Tibial artery (tissue), 4 donors: ENCODE data around the gene CD69.

Experiments used
- DNase-seq, 2 donors: peaks; one replicate each; pipeline ENCODE4 v3.0.0-alpha.2; 2019
- H3K27ac ChIP-seq, 2 donors: fragments of 200-600 bp; sonication (generic) in 1 of 2; 1 replicate in 1 of 2; 2 replicates in 1 of 2; pipeline ENCODE4 v1.5.1; 2018 to 2019; ENCODE audit warnings: mild to moderate bottlenecking in 1 of 2
- H3K27me3 ChIP-seq, 2 donors: fragments of 200-600 bp; sonication (generic) in 1 of 2; one replicate each; pipeline versions ENCODE4 v1.5.1 to v1.6.0; 2016 to 2019
- H3K36me3 ChIP-seq, 3 donors: fragments of 200-600 bp; sonication (generic) in 2 of 3; one replicate each; pipeline ENCODE4 v1.5.1; 2016 to 2019; ENCODE audit warnings: mild to moderate bottlenecking in 2 of 3
- H3K4me1 ChIP-seq, 4 donors: fragments of 200-600 bp; sonication (generic) in 2 of 4; 1 replicate in 3 of 4; 2 replicates in 1 of 4; pipeline ENCODE4 v1.5.1; 2016 to 2019
- H3K4me3 ChIP-seq, 2 donors: fragments of 200-600 bp; sonication (generic) in 1 of 2; 1 replicate in 1 of 2; 2 replicates in 1 of 2; pipeline ENCODE4 v1.5.1; 2018 to 2019; ENCODE audit warnings: mild to moderate bottlenecking in 2 of 2
- H3K9me3 ChIP-seq, 3 donors: fragments of 200-600 bp; sonication (generic) in 1 of 3; one replicate each; pipeline ENCODE4 v1.5.1; 2016 to 2019
- intact Hi-C: fragments of 100-400 bp; cut with DNase I; formaldehyde crosslinking; loops from one replicate; pipeline ENCODE4 v1.15.0; 2023; ENCODE audit warnings: low total_unique reads
- TF ChIP-seq, protein P1 (sequence below), 2 experiments: fragments of 200-600 bp in 1 of 2; fragments of 450-650 bp in 1 of 2; IDR thresholded peaks; one replicate each; pipeline ENCODE4 v1.5.1; 2017 to 2019; ENCODE audit warnings: antibody characterized with exemption in 2 of 2, mild to moderate bottlenecking in 1 of 2, moderate library complexity in 1 of 2

The CD69 gene

DNA sequence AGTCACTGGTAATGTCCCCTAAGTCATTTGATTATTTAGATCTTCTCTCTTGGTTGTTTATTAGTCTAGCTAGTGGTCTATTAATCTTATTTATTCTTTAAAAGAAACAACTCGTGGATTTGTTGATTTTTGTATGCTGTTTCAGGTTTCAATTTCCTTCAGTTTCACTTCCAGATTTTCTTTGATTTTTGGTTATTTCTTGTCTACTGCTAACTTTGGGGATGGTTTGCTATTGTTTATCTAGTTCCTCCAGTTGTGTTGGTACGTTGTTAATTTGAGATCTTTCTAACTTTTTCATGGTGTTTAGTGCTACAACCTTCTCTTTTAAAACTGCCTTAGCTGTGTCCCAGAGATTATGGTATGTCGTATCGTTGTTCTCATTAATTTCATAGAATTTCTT is 18.5 kb upstream of the CD69 start:
- H3K4me1 ChIP-seq: no peaks in the 10 kb centered on the region
- H3K27me3 ChIP-seq: no peaks in the 10 kb centered on the region
- H3K9me3 ChIP-seq: no peaks in the 10 kb centered on the region
- no peak overlapping the region for H3K4me3 ChIP-seq
- no peak for DNase-seq
- TF ChIP-seq, protein P1, sequence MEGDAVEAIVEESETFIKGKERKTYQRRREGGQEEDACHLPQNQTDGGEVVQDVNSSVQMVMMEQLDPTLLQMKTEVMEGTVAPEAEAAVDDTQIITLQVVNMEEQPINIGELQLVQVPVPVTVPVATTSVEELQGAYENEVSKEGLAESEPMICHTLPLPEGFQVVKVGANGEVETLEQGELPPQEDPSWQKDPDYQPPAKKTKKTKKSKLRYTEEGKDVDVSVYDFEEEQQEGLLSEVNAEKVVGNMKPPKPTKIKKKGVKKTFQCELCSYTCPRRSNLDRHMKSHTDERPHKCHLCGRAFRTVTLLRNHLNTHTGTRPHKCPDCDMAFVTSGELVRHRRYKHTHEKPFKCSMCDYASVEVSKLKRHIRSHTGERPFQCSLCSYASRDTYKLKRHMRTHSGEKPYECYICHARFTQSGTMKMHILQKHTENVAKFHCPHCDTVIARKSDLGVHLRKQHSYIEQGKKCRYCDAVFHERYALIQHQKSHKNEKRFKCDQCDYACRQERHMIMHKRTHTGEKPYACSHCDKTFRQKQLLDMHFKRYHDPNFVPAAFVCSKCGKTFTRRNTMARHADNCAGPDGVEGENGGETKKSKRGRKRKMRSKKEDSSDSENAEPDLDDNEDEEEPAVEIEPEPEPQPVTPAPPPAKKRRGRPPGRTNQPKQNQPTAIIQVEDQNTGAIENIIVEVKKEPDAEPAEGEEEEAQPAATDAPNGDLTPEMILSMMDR (IDR thresholded peaks at IDR 0.05): no peak
- no peaks in the 10 kb centered on the region for H3K36me3 ChIP-seq
- H3K27ac ChIP-seq: no peak overlapping the region
- intact Hi-C loops: no loop called here

DNA sequence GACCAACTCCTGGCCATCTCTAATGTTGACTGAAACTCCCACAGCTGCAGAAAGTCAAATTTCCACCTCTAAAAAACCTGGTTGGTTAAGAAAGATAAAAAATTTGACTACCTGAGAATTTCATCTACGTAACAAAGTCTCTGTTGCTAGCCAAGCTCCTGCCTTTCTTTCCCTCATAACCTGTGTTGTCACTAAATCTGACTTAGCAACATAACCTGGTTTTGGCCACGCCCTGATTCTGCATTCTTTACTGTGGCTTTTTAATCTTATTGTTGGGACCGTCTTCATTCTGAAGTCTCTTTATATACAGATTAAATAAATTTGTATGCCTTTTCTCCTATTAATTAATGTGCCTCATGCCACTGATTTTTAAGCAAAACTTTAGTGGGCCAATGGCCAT is 16.1 kb upstream of the CD69 start:
- intact Hi-C loops: no loop called here
- DNase-seq: no peak
- H3K27ac ChIP-seq: no peak overlapping the region
- no peak overlapping the region for H3K4me3 ChIP-seq
- no peaks in the 10 kb centered on the region for H3K36me3 ChIP-seq
- no peaks in the 10 kb centered on the region for H3K27me3 ChIP-seq
- TF ChIP-seq, protein P1 (IDR thresholded peaks at IDR 0.05): no peak
- no peaks in the 10 kb centered on the region for H3K4me1 ChIP-seq
- no peaks in the 10 kb centered on the region for H3K9me3 ChIP-seq

DNA sequence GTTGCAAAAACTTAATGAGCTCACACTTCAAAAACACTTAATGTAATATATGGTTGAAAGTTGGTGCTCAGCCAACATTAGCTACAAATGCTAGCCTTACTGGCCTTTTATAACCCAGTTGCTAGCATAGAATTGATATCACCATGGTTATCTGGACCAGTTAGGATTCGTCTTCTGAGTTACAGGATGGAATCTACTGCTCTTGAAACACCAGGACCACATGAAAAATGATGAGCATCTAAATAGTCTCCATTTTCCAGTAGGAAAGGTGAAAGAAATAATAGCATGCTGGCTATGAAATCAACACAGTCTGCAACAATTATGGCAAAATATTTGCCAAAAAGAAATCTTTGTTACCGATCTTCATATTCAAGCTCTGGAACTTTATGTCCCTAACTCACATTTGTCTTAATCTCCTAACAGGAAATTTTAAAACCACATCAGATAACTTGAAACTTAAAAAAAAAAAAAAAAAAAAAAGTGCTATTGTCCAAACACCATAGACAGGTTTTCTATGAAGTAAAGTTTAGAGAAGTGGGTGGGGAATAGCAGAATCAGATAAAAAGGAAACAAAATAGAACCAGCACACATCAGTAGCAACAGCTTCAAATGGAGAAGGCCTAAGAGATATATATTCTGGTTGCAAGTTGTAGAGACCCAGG is 12.6 kb upstream of the CD69 start:
- Histone ChIP-seq H3K27ac (no peak overlapping the region), H3K4me3 (no peak overlapping the region), H3K27me3 (no peaks in the 10 kb centered on the region), H3K4me1 (no peaks in the 10 kb centered on the region), H3K9me3 (no peaks in the 10 kb centered on the region), H3K36me3 (no peaks in the 10 kb centered on the region)
- TF ChIP-seq, protein P1 (IDR thresholded peaks at IDR 0.05): no peak
- intact Hi-C loops: no loop called here
- no peak for DNase-seq

DNA sequence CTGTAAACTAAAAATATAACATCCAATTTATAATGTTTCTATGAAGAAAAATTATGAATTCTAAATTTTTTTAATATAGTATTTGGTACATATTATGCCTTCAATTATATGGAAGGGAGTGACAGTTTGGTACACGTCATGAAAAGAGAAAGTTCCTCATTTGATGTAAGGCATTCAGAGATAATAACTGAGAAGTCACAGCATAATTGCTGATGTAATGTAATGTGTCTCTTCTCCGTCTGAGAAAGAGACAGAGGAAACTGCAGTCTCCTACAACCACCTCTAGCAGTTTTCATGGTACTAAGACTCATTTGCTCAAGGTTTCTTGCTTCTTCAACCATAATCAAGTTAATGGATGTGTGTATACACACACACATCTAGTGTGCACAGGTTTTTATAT is 2.3 kb upstream of the CD69 start:
- H3K4me3 ChIP-seq: no peak overlapping the region
- intact Hi-C loops: no loop called here
- H3K27ac ChIP-seq: no peak overlapping the region
- H3K36me3 ChIP-seq: no peaks in the 10 kb centered on the region
- no peaks in the 10 kb centered on the region for H3K9me3 ChIP-seq
- H3K27me3 ChIP-seq: no peaks in the 10 kb centered on the region
- H3K4me1 ChIP-seq: no peaks in the 10 kb centered on the region
- DNase-seq: no peak
- TF ChIP-seq, protein P1 (IDR thresholded peaks at IDR 0.05): no peak

DNA sequence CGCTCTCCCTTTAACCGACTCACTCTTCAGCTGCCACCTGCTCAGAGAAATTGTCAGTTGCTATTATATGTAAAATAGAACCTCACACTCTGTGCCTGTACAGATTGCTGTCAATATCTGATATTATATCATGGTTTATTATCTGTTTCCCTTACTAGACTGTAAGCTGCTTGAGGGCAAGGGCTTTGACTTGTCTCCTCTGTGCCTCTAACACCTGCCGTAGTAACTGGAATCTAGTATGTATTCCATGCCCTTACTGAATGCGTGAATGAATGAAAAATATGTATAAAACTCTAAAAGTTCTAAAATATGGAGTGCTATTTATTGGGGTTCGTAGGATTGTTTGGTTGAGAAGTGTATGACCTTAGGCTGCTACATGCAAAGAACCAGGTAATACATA is 1.7 kb upstream of the CD69 start:
- no peak overlapping the region for H3K4me3 ChIP-seq
- no peaks in the 10 kb centered on the region for H3K36me3 ChIP-seq
- H3K27me3 ChIP-seq: no peaks in the 10 kb centered on the region
- no peaks in the 10 kb centered on the region for H3K4me1 ChIP-seq
- no peak for DNase-seq
- intact Hi-C loops: no loop called here
- H3K27ac ChIP-seq: no peak overlapping the region
- no peaks in the 10 kb centered on the region for H3K9me3 ChIP-seq
- TF ChIP-seq, protein P1 (IDR thresholded peaks at IDR 0.05): no peak

DNA sequence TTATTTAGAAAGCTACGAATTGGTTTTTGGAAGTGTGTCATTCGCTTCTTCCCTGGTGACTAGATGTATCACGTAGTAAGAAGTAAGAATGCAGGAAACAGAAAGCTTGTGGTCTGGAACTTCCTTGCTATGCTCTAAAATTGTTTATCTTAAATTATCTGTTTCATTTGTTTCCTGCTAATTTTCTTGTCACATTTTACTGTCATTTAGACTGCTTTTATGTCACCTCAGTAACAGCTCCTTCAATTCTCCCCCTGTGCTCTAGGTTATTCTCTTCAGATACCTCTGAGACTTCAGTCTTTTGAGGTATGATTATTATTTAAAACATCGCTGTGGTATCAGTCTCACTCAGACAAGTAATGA is 699 bp upstream of the CD69 start:
- intact Hi-C loops: no loop called here
- H3K4me1 ChIP-seq: no peaks in the 10 kb centered on the region
- no peaks in the 10 kb centered on the region for H3K9me3 ChIP-seq
- no peak overlapping the region for H3K27ac ChIP-seq
- no peaks in the 10 kb centered on the region for H3K36me3 ChIP-seq
- TF ChIP-seq, protein P1 (IDR thresholded peaks at IDR 0.05): no peak
- DNase-seq: no peak
- H3K4me3 ChIP-seq: no peak overlapping the region
- H3K27me3 ChIP-seq: no peaks in the 10 kb centered on the region
